Activated gamma-delta T cell treated with anti-CD3 and anti-CD28 coated beads, Interleukin-2, amount 50 U/mL, for 16 hours (primary cell): Measurements from ENCODE around the gene RASA4.
"Not testable (repeated sequence)": the region's sequence is repeated elsewhere in the genome, so short reads cannot be mapped to it uniquely, and the experiment has no call there.

ENCODE experiments used
- DNase-seq: peaks from one replicate; pipeline ENCODE4 v3.0.0-alpha.2; 2020; ENCODE audit warnings: low read depth

RASA4 gene

GRCh38 chr7:102606848-102607247 lies 9.7 kb downstream of the RASA4 start:
- not testable (repeated sequence) for DNase-seq

GRCh38 chr7:102604431-102605145 lies 12.0 kb downstream of the RASA4 start:
- DNase-seq: not testable (repeated sequence)

- DNase-seq: not testable (repeated sequence)
Measured at GRCh38 chr7:102602317-102602716, 14.2 kb downstream of the RASA4 start.

GRCh38 chr7:102599699-102600098 lies 16.9 kb downstream of the RASA4 start:
- DNase-seq: not testable (repeated sequence)

- not testable (repeated sequence) for DNase-seq
Measured at GRCh38 chr7:102596036-102596435, 20.5 kb downstream of the RASA4 start.

GRCh38 chr7:102593637-102594334 lies 22.8 kb downstream of the RASA4 start:
- DNase-seq: not testable (repeated sequence)

- not testable (repeated sequence) for DNase-seq
Measured at GRCh38 chr7:102592477-102593019, 24.0 kb downstream of the RASA4 start.

- DNase-seq: not testable (repeated sequence)
Measured at GRCh38 chr7:102589857-102590256, 26.7 kb downstream of the RASA4 start.

- DNase-seq: not testable (repeated sequence)
Measured at GRCh38 chr7:102583495-102583894, 33.1 kb downstream of the RASA4 start.

- not testable (repeated sequence) for DNase-seq
Measured at GRCh38 chr7:102581722-102582121, 34.8 kb downstream of the RASA4 start.

- DNase-seq: not testable (repeated sequence)
Measured at GRCh38 chr7:102578486-102578885, 38.1 kb downstream of the RASA4 start.

GRCh38 chr7:102577315-102578240 lies 39.0 kb downstream of the RASA4 start:
- not testable (repeated sequence) for DNase-seq

- not testable (repeated sequence) for DNase-seq
Measured at GRCh38 chr7:102576363-102576762, 40.2 kb downstream of the RASA4 start.

GRCh38 chr7:102574607-102575006 lies 41.9 kb downstream of the RASA4 start:
- not testable (repeated sequence) for DNase-seq

- DNase-seq: peak; percentile 95
Measured at GRCh38 chr7:102572261-102573239, 44.0 kb downstream of the RASA4 start, which contains the start of gene POLR2J3. Gene POLR2J3, minus strand, starts transcription at chr7:102572583. Its CDS starts 62 bp downstream, at chr7:102572521.

- DNase-seq: not testable (repeated sequence)
Measured at GRCh38 chr7:102568620-102569019, 47.9 kb downstream of the RASA4 start.

- DNase-seq: not testable (repeated sequence)
Measured at GRCh38 chr7:102550808-102551422, 65.6 kb downstream of the RASA4 start, which contains the start of gene SPDYE2. Gene SPDYE2, plus strand, starts transcription at chr7:102551226. Its CDS starts 2,030 bp downstream, at chr7:102553256.

GRCh38 chr7:102546353-102546752 lies 70.2 kb downstream of the RASA4 start:
- DNase-seq: not testable (repeated sequence)

- DNase-seq: not testable (repeated sequence)
Measured at GRCh38 chr7:102545288-102545687, 71.3 kb downstream of the RASA4 start.

- not testable (repeated sequence) for DNase-seq
Measured at GRCh38 chr7:102544372-102544771, 72.2 kb downstream of the RASA4 start.
